Measurements from ENCODE around the gene MAP4K3. TPM values are rescaled to one million over a fixed set of nuclear protein-coding genes. Genes with fewer than 3 reads are reported as not detected.
A peak's percentile ranks its signal among the peaks of the same experiment; 100 is the strongest.

MAP4K3 gene
- total and polyA plus RNA-seq, 11 donors: 14.5 to 45.4 (median 33.4) TPM

DNA sequence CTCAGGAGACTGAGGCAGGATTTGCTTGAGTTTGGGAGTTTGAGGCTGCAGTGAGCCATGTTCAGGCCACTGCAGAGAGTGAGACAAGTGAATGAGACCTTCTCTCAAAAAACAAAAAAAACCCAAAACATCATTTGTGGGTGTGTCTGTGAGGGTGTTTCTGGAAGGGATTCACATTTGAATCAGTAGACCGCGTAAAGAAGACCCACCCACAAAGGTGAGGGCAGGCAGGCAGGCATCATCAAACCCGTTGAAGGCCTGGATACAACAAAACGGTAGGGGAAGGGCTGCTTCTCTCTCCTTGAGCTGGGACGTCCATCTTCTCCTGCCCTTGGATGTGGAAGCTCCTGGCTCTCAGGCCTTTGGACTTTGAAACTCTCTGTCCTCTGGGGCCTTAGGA, 218.7 kb downstream of the MAP4K3 start:
- whole genome bisulfite sequencing, 4 donors: 93 to 96% (median 93%) methylated on average over 5 of the region's 5 CpGs
- intact Hi-C loops (cut with DNase I): no loop called here

DNA sequence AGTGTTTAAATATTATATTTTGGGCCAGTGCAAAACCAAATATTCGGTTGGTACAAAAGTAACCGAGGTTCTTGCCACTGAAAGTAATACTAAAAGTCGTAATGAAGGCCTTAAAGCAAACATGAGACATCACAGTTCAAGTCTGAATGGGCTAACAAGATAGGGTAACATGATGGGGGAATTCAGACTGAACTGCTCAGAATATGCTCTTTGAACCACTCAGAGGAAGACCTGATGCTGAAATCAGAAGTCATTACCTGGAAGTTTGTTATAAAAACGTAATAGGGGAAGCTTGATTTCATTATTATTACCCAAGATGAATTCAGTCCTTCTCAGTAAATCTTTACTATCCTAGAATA, 219.9 kb downstream of the MAP4K3 start:
- TF ChIP-seq POLR2A (IDR thresholded peaks at IDR 0.05): no peak
- TF ChIP-seq, protein P1, sequence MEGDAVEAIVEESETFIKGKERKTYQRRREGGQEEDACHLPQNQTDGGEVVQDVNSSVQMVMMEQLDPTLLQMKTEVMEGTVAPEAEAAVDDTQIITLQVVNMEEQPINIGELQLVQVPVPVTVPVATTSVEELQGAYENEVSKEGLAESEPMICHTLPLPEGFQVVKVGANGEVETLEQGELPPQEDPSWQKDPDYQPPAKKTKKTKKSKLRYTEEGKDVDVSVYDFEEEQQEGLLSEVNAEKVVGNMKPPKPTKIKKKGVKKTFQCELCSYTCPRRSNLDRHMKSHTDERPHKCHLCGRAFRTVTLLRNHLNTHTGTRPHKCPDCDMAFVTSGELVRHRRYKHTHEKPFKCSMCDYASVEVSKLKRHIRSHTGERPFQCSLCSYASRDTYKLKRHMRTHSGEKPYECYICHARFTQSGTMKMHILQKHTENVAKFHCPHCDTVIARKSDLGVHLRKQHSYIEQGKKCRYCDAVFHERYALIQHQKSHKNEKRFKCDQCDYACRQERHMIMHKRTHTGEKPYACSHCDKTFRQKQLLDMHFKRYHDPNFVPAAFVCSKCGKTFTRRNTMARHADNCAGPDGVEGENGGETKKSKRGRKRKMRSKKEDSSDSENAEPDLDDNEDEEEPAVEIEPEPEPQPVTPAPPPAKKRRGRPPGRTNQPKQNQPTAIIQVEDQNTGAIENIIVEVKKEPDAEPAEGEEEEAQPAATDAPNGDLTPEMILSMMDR (IDR thresholded peaks at IDR 0.05): no peak
- no peaks in the 10 kb centered on the region for H3K36me3 ChIP-seq
- intact Hi-C loops (cut with DNase I): no loop called here
- no peaks in the 10 kb centered on the region for H3K9me3 ChIP-seq
- peak overlapping the region in 1 of 12 donors; percentile 63 for H3K27ac ChIP-seq
- 77 to 92% (median 85%) methylated on average over 4 of the region's 4 CpGs for WGBS, 4 donors
- ATAC-seq (no peak), DNase-seq (no peak)
- no peak overlapping the region for H3K4me3 ChIP-seq
- peaks cover 0 to 6% (median 0%) of the 10 kb centered on the region in 12 donors for H3K4me1 ChIP-seq
- H3K27me3 ChIP-seq: no peaks in the 10 kb centered on the region

More for the DNA sequence above, 218.7 kb downstream of the MAP4K3 start:
- Histone ChIP-seq H3K9me3 (no peaks in the 10 kb centered on the region), H3K36me3 (no peaks in the 10 kb centered on the region), H3K27me3 (no peaks in the 10 kb centered on the region), H3K4me3 (no peak overlapping the region), H3K27ac (peak overlapping the region in 1 of 12 donors; percentile 21), H3K4me1 (peaks cover 0 to 6% (median 0%) of the 10 kb centered on the region in 12 donors)
- ATAC-seq (no peak), DNase-seq (no peak)
- TF ChIP-seq POLR2A (IDR thresholded peaks at IDR 0.05): no peak
- TF ChIP-seq, protein P1 (IDR thresholded peaks at IDR 0.05): no peak

DNA sequence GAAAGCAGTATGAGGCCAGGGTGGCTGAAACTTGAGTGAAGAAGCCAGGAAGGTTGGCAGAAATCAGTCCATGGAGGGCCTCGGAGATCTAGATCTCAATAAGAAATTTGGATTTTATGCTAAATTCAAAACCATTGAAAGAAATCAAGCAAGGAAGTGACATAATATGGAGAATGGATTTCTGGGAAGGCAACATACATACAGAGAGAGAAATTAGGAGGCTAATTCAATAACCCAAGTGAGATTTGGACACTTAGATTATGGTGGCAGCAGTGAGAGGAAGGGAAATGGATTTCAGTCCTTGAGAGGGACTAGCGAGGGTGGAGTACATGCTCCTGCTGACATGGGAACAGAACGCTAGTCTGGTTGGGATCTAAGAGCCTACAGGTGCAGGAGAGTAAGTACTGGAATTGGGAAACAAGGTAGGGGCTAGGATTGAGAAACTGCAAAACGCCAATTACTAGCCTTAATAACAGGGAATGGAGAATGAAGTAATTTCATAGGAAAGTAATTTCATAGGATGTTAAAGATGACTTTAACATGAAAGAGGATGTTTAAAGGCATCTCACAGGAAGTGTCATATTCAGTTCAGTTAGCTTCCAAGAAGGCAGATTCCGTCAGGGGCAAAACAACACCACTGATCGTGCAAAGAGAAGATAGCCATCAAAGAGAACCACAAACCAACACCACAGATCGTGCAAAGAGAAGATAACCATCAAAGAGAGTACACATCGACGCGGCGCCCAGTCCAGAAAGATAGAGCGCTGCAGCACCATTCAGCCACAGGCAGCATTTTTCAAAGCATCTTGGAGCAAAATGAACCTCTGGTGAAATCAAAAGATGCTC, 220.5 kb downstream of the MAP4K3 start:
- 71 to 87% (median 84%) methylated on average over 12 of the region's 12 CpGs for WGBS, 4 donors
- DNase-seq: no peak

DNA sequence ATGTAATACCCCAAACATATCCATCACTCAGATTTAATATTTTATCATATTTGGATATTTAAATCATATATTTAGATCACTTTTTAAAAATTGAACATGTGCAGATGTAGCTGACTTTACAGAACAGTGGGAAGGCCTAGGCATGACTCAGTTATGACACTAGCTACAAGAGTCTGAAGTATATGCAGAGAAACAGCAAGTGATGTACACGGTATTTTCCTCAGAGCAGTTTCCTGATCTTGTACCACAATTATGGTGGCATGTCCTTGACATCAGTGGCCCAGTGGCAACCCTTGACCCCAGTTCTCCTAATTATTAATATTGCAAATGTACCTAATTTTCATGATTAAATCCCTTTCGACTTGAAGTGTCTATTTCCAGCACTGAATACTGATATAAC, 221.5 kb downstream of the MAP4K3 start:
- Histone ChIP-seq H3K27ac (peak overlapping the region in 1 of 12 donors; percentile 59), H3K4me1 (peaks cover 0 to 6% (median 0%) of the 10 kb centered on the region in 12 donors), H3K27me3 (no peaks in the 10 kb centered on the region), H3K36me3 (no peaks in the 10 kb centered on the region), H3K9me3 (no peaks in the 10 kb centered on the region), H3K4me3 (no peak overlapping the region)
- 84 to 89% (median 86%) methylated on average over 2 of the region's 2 CpGs for whole genome bisulfite sequencing, 4 donors
- TF ChIP-seq, protein P1 (IDR thresholded peaks at IDR 0.05): no peak
- TF ChIP-seq POLR2A (IDR thresholded peaks at IDR 0.05): no peak
- ATAC-seq (no peak), DNase-seq (no peak)
- intact Hi-C loops (cut with DNase I): no loop called here

More for the DNA sequence above, 220.5 kb downstream of the MAP4K3 start:
- TF ChIP-seq, protein P1 (IDR thresholded peaks at IDR 0.05): no peak
- no peak for TF ChIP-seq POLR2A (IDR thresholded peaks at IDR 0.05)
- H3K4me1 ChIP-seq: peaks cover 0 to 6% (median 0%) of the 10 kb centered on the region in 12 donors
- intact Hi-C loops (cut with DNase I): no loop called here
- H3K4me3 ChIP-seq: no peak overlapping the region
- no peaks in the 10 kb centered on the region for H3K27me3 ChIP-seq
- peak overlapping the region in 1 of 12 donors; percentile 63 for H3K27ac ChIP-seq
- no peaks in the 10 kb centered on the region for H3K36me3 ChIP-seq
- no peak for ATAC-seq
- no peaks in the 10 kb centered on the region for H3K9me3 ChIP-seq

Data from heart left ventricle (tissue), 16 donors.